Measurements from ENCODE around the gene CCL20. TPM values are rescaled to one million over a fixed set of nuclear protein-coding genes. Genes with fewer than 3 reads are reported as not detected.

CCL20 gene
- total and polyA plus RNA-seq, 2 of the 13 experiments (the other 11 are each of a cell fraction or from before 2014, with no cell fraction given): 223 to 903 TPM

DNA sequence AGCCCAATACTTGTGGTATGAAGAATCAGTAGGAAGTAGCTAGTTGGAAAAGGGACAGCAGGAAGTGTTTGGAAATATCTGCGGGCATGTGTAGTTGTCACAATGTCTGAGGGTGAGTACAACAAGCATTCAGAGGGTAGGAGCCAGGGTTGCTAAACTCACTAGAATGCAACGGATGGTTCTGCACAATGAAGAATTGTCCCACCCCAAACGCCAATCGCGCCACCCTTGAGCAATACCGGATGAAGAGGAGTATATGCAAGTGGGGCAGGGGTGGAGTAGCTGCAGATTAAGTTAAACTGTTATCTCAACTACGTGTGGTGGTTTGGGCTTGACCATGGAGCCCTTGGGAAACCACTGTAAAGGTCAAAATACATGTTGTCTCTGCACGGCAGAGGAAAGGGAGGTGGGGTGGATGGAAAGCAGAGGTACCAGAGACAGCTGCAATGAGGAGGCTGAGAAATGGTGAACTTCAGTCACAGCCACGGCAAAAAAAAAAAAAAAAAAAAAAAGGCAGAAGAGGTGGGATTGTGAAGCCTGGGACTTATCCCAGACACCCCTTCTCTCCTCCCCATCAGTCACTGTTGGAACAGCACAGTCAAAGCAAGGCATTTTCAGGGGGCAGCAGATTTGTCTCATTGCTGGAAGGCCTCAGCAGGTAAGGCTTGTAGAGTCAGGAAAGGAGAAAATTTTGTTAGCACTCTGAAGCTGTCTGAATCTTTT lies 5.2 kb downstream of the CCL20 start (continued):
- TF ChIP-seq, protein P1, sequence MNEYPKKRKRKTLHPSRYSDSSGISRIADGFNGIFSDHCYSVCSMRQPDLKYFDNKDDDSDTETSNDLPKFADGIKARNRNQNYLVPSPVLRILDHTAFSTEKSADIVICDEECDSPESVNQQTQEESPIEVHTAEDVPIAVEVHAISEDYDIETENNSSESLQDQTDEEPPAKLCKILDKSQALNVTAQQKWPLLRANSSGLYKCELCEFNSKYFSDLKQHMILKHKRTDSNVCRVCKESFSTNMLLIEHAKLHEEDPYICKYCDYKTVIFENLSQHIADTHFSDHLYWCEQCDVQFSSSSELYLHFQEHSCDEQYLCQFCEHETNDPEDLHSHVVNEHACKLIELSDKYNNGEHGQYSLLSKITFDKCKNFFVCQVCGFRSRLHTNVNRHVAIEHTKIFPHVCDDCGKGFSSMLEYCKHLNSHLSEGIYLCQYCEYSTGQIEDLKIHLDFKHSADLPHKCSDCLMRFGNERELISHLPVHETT (CRISPR knock-in tag; conservative IDR thresholded peaks at IDR 0.05): peak; percentile 87; the same call in 1 of the 2 replicates
- TF ChIP-seq PHF20 (CRISPR knock-in tag; IDR thresholded peaks at IDR 0.05) (peak; percentile 63), ZNF614 (CRISPR knock-in tag; IDR thresholded peaks at IDR 0.05; ENCODE audit: borderline replicate concordance) (peak; percentile 98), HES4 (CRISPR knock-in tag; IDR thresholded peaks at IDR 0.05; ENCODE audit: borderline replicate concordance) (no peak), PRMT3 (CRISPR knock-in tag; IDR thresholded peaks at IDR 0.05; ENCODE audit: borderline replicate concordance, low read depth) (peak; percentile 89), ZNF562 (CRISPR knock-in tag; IDR thresholded peaks at IDR 0.05; ENCODE audit: borderline replicate concordance) (no peak), GPN1 (CRISPR knock-in tag; IDR thresholded peaks at IDR 0.05; ENCODE audit: borderline replicate concordance) (no peak), SCMH1 (CRISPR knock-in tag; IDR thresholded peaks at IDR 0.05; ENCODE audit: borderline replicate concordance) (no peak), EP300 (IDR thresholded peaks at IDR 0.05; ENCODE audit: low read depth in 2 of 2, low read length in 2 of 2) (peak; percentile 95 to 99), EP300 (CRISPR knock-in tag; IDR thresholded peaks at IDR 0.05; ENCODE audit: borderline replicate concordance) (peak; percentile 99), TAF1 (CRISPR knock-in tag; IDR thresholded peaks at IDR 0.05) (peak; percentile 36; the same call in 1 of the 2 replicates), ZNF572 (CRISPR knock-in tag; IDR thresholded peaks at IDR 0.05) (peak; percentile 94), ZNF263 (CRISPR knock-in tag; IDR thresholded peaks at IDR 0.05) (peak; percentile 39; the same call in 1 of the 2 replicates), ZFP90 (CRISPR knock-in tag; IDR thresholded peaks at IDR 0.05; ENCODE audit: borderline replicate concordance) (peak; percentile 91), ZNF780A (CRISPR knock-in tag; IDR thresholded peaks at IDR 0.05) (no peak; the same call in 1 of the 2 replicates), ZNF775 (CRISPR knock-in tag; IDR thresholded peaks at IDR 0.05; ENCODE audit: borderline replicate concordance) (no peak), NRL (CRISPR knock-in tag; IDR thresholded peaks at IDR 0.05; ENCODE audit: borderline replicate concordance) (no peak)
- TF ChIP-seq, protein P2, sequence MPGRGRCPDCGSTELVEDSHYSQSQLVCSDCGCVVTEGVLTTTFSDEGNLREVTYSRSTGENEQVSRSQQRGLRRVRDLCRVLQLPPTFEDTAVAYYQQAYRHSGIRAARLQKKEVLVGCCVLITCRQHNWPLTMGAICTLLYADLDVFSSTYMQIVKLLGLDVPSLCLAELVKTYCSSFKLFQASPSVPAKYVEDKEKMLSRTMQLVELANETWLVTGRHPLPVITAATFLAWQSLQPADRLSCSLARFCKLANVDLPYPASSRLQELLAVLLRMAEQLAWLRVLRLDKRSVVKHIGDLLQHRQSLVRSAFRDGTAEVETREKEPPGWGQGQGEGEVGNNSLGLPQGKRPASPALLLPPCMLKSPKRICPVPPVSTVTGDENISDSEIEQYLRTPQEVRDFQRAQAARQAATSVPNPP (CRISPR knock-in tag; IDR thresholded peaks at IDR 0.05): peak; percentile 86; the same call in 1 of the 2 replicates
- TF ChIP-seq, protein P3, sequence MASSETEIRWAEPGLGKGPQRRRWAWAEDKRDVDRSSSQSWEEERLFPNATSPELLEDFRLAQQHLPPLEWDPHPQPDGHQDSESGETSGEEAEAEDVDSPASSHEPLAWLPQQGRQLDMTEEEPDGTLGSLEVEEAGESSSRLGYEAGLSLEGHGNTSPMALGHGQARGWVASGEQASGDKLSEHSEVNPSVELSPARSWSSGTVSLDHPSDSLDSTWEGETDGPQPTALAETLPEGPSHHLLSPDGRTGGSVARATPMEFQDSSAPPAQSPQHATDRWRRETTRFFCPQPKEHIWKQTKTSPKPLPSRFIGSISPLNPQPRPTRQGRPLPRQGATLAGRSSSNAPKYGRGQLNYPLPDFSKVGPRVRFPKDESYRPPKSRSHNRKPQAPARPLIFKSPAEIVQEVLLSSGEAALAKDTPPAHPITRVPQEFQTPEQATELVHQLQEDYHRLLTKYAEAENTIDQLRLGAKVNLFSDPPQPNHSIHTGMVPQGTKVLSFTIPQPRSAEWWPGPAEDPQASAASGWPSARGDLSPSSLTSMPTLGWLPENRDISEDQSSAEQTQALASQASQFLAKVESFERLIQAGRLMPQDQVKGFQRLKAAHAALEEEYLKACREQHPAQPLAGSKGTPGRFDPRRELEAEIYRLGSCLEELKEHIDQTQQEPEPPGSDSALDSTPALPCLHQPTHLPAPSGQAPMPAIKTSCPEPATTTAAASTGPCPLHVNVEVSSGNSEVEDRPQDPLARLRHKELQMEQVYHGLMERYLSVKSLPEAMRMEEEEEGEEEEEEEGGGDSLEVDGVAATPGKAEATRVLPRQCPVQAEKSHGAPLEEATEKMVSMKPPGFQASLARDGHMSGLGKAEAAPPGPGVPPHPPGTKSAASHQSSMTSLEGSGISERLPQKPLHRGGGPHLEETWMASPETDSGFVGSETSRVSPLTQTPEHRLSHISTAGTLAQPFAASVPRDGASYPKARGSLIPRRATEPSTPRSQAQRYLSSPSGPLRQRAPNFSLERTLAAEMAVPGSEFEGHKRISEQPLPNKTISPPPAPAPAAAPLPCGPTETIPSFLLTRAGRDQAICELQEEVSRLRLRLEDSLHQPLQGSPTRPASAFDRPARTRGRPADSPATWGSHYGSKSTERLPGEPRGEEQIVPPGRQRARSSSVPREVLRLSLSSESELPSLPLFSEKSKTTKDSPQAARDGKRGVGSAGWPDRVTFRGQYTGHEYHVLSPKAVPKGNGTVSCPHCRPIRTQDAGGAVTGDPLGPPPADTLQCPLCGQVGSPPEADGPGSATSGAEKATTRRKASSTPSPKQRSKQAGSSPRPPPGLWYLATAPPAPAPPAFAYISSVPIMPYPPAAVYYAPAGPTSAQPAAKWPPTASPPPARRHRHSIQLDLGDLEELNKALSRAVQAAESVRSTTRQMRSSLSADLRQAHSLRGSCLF (CRISPR knock-in tag; IDR thresholded peaks at IDR 0.05; ENCODE audit: borderline replicate concordance): no peak
- TF ChIP-seq, protein P4, sequence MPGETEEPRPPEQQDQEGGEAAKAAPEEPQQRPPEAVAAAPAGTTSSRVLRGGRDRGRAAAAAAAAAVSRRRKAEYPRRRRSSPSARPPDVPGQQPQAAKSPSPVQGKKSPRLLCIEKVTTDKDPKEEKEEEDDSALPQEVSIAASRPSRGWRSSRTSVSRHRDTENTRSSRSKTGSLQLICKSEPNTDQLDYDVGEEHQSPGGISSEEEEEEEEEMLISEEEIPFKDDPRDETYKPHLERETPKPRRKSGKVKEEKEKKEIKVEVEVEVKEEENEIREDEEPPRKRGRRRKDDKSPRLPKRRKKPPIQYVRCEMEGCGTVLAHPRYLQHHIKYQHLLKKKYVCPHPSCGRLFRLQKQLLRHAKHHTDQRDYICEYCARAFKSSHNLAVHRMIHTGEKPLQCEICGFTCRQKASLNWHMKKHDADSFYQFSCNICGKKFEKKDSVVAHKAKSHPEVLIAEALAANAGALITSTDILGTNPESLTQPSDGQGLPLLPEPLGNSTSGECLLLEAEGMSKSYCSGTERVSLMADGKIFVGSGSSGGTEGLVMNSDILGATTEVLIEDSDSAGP (CRISPR knock-in tag; IDR thresholded peaks at IDR 0.05; ENCODE audit: borderline replicate concordance): peak; percentile 88
